OCI-M2 (cell line): Measurements from ENCODE around the gene LOXL3.

Experiments used
- DNase-seq: peaks from one replicate; lab custom pipeline; 2025; ENCODE audit not compliant: unreplicated experiment; lab: John Stamatoyannopoulos, UW

LOXL3 gene

DNA sequence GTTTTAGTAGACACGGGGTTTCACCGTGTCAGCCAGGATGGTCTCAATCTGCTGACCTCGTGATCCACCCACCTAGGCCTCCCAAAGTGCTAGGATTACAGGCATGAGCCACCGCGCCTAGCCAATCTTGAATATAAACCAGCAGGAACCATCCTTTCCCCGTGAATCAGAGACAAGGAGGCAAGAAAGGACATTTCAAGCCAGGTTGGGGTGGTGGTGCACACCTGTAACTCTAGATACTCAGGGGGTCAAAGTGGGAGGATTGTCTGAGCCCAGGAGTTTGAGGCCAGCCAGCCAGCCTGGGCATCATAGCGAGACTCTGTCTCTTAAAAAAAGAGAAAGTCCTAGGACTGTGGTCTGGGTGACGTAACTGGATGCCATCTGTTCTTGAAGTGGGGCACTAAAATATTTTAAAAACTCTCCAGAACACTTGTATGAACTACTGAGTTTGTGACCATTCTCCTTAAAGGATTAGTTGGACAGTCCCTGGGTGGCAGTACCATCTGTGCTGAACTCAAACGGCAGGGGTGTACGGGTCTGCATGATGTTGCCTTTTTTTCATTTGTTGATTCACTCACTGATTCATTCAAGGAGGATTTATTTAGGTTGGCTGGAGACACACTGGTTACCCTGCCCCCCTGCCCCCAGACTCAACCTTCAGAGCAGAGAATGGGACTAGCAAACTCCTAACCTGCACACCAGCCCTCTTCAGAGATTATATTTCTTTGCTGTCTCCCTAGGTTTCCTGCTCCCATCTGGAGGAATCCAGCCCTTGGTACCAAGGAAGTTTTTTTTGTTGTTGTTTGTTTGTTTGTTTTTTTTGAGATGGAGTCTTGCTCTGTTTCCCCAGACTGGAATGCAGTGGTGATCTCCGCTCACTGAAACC, 42.4 kb downstream of the LOXL3 start:
- DNase-seq: no peak

DNA sequence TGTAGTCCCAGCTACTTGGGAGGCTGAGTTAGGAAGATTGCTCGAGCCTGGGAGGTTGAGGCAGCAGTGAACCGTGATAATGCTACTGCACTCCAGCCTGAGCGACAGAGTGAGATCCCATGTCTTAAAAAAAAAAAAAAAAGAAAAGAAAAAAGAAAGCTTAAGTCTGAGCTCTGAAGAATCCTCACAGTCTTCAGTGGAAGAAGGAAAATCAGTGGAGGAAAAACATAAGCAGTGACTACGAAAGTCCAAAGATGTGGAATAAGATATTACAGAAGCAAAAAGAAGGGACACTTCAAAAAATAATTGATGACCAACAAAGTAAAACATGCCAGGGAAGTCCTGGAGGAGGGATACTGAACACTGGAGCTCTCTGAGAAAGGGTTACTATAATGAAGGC, 43.5 kb downstream of the LOXL3 start:
- DNase-seq: no peak

DNA sequence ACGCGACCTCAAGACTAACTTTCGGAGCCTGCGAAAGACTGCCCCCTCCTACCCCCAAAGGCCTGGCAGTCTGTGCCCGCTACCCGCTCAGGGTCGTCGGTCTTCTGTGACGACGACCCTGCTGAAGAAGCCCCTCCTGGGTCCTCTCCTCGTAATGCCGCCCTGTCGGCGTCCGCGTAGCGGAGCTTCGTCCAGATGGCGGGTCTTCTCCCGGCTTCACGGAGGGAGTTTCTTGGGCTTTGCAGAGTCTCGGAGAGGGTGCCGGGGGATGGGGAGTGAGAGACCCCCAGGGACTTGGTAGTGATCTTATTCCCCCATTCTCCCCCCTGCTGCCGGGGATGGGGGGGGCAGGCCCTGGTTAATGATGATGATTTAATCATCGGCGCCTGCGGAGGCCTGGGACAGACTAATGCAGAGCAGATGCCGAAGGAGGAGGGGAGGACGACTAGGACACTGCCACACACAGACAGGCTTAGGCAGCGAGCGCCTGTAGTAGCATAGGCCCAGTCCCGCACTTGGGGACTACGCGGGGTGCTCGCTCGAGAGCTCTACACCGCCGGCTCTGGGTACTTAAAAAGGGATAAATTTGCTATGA, 45.7 kb downstream of the LOXL3 start:
- DNase-seq: no peak

DNA sequence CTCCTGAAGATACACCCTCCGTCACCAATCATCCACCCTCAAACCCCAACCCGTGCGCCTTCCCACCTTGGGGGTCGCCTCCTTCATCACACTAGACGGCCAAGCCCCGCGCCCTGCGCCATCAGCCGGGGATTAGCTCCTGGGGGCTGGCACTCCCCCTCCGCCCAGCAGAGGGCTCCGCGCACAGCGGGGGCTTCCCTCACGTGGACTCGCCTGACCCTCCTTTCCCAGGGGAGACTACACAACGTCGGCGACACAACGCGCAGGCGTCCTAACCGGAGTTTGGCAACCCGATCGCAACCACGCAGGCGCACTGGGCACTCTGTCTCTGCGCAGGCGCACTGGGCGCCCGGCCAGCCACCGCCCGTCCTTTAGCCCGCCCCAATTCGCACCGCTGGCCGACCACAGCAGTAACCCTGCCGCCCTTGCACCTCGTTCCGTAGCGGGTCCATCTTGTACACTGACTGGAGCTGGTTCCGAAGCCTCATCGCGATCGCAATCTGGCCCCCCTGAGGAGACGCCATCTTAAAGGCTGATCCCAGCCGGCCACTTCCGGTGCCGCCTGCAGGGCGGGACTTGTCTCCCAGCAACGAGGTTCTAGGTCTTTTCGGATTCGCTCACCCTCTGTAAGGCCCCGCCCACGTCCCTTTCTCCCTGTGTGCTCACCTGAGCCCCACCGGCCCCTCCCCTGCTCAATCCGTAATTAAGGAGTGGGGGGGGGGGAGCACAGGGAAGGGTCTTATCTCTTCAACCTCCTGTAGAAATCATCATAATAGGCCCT, 46.4 kb downstream of the LOXL3 start, which contains the start of gene PCGF1:
Gene PCGF1 (minus strand): TSS at position 551 of the 781 bp plus-strand sequence. CDS start 27 bp downstream, at position 524.
- DNase-seq: peak; percentile 70

DNA sequence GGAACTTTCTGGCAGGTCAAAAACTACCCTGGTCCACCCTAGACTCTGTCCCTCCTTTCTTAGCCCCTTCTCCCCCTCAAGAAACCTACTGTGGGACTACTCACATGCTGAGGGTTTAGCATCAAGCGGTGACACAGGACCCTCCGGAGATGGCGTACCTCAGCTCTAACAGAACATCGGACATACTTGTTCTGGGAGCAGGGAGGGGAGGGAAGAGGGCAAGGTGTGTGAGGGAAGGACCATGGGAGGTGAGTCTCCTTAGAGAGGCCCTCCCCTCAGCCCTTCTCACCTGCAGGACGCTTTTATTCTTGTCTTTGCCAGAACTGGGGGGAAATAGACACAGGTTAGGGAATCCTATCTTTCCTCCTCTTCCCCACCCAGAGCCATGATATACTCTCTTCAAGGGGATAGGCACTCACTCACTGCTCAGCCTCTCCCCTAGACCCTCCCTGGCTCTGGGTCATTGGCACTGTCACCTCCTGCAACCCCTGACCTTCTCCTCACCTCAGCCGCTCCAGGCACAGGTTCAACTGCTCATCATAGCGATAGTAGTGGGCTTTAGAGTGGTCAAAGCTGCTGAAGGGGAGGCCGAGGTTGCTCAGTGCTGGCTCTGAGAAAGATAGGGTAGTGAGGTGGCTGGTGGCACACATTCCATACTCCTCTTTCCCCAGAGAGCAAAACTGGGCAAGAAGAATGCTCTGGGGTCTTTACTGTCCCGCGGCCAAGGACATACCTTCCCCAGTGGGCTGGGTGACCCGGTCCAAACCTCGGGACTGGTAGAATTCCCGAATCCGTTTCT, 48.1 kb downstream of the LOXL3 start:
- no peak for DNase-seq

DNA sequence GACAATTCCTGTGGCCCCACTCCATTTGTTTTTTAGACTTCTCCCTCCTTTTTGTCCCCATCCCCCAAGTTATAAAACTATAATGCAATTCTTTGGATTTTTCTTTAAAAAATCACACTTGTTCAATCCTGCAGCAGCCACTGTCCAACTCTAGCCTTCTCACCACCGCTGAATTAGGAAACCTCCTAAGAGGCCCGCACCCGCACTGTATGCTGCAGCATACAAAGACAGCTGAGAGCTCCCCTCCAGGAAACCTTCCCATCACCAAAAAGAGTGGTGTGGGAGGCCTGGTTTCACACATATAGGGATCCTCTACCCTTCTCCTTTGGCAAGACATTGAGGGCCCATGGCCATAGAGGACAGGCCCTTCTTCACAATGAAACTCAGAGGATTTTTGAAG, 49.2 kb downstream of the LOXL3 start:
- DNase-seq: no peak

DNA sequence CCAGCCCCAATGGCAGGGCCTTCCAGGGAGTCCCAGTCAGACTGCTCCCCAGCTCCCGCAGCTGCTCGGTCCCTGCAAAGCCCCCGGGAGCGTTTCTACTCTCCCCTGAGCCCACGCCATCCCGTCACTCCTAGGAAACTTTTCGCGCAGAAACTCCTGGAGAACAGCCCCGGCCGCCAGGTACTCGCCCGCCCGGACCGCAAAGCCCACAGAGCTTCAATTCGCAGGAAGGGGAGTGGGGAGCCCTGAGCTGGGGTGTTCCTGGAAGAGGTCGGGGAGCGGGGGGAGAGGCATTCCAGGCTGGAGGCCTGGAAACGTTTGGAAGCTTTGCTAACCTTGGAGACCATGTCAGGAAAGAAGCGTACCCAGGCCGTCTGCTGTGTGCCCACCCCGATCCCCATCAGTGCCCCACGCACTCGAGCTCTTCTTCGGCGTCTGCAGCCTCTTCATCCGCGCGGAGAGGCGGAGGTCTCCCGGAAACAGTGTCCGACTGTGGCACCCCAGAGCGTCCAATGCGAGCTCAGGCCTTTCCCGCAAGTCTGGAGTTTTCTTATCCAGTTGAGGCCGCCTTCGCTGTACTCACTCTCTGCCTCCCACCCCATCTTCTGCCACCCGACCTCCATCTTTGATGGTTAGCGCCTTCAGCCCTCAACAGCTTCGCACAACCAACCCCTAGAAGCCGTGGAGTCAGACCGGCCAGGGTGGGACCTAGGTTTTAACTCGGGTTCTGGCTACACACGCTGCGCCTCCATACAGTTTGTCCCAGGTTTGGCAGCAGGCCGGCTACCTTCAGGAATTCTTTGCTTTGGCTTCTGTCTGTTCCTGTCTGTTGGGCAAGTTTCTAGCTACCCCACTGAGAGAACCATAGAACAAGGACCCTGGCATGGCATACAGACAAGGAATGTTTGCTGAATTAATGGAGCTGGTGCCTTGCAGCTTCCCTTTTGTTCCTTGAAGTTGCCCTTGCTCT, 50.0 kb downstream of the LOXL3 start:
- DNase-seq: no peak

DNA sequence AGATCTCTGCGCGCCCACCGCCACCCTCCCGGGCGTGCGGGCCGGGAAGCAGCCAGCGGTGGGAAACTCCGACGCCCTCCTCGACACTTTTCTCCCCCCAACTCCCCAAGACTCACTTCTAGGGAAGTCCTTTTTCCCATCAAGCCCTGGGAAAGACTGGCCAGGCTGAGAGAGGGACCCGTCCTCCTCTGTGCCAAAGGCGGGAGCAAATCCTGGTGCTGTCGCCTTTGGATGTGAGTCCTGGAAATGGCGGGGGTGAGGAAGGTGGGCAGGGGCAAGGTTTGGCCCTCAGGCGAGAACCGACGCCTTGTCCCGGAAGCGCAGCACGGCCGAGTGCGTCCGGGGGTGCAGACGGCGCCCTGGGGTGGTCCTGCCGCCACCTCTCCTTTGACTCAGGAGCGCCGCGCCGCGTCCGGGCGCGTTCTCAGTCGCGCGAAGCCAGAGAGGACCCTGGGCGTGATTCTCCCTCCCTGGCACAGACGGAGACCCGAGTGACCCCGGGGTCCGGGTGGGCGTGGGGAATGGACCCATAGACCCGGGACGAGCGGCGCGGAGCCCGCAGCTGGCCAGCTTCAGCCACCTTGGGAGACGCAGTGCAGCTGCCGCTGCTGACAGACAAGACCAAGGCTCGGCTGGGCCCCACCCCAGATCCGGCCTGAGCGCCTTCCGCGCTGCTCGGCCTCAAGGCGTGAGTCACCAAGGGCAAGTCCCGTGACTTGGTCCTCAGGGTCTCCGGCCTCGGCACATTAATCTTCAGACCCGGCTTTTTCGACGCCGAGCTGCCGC, 50.8 kb downstream of the LOXL3 start:
- DNase-seq: no peak

DNA sequence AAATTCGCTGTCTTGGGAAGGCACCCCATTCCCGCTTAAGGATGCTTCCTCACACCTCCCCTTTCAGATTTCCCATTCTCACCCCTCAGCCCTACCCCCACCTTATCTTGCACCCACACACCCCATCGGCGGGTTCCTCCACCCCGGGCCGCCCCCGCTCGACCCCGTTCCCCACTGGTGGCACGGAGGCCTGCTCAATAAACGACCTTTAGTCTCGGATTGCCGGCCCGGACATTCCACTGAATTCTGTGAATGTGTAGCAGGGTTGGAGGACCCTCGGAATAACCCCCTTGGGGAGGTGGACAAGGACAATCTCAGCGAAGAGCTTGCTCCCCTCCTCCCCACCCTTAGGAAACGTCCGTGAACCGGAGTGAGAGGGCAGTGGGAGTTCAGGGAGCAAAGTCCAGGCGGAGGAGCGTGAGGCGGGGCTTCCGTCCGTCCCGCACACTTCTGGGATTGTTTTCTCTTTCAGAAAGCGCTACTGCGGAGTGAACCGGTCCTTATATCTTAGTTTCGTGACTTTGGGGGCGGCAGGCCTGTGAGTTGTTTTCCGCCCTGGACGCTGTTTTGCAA, 51.5 kb downstream of the LOXL3 start:
- no peak for DNase-seq

DNA sequence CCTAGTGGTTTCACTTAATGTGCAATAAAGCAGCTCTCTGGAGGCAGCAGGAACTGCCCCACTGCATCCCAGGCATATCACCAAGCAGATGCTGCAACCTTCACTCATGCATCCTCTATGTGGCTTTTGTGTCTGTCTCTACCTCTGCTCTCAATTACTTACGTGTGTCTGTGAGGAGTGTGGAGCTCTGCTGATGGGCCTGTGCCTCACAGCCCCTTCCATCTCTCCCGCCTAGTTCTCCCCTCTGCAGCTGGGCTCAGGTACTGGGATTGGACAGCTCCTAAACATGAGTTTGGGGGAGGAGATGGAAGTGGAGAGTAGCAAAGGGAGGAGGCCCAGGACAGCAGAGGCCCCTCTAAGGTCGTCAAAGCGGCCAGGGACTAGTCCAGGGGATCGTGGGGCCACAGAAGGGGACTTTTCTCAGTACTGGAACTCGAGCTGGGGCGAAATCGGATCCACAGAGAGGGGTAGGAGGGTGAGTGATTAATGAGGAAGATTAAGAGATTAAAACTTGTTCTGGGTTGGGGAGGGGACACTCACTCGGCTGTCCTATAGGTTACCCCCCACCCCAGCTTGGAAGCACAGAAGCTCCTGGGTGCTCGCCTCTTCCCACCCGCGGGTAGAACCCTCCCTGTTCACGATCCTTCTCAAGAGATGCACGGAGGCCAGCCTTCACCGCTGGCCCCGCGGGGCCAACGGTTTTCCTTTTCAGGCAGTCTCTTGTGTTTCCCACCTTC, 52.2 kb downstream of the LOXL3 start:
- DNase-seq: no peak

DNA sequence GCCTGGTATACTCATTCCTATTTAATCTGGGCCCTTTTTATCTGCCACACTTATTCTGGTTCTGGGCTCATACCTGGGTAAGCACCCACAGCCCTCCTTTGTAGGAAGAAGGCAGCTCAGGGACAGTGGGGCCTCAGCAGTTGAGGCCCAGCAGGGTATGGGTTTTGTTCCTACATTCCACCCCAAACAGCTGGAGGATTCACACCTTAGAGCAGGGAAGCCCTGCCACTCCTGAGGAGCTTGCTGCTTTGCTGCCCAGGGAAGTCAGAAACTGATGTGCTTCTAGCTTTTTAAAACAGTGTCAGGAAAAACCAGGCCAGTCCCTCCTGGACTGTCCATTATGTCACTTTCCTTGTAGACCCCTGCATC, 53.2 kb downstream of the LOXL3 start:
- DNase-seq: no peak

DNA sequence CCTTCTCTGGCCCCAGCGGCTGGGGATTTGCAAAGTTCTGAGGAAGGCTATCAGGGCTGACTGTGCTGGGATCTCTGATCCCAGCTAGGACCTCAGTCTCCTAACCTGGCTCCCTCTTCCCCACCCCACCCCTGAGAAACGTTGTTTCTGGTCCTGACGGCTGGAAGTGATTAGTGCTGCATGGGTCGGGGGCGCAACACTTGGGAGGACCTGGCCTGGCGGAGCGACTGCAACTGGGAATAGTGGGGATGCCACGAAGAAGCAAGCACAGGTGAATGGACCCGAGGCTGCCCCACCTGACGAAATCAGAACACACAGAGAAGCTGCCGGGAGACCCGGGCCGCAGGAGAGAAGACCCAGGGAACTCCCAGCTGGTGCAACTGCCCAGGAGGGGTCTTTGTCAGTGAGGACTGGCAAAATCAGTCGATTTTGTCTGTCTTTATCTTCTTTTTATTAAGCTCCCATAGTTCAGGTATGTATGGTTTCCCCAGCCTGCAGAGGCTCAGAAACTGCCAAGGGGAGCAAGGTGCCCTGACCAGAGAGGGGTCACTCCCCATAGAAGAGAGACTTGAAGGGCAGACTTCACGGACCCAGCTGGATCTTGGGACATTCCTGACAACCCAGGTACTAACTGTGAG, 53.7 kb downstream of the LOXL3 start:
- no peak for DNase-seq

DNA sequence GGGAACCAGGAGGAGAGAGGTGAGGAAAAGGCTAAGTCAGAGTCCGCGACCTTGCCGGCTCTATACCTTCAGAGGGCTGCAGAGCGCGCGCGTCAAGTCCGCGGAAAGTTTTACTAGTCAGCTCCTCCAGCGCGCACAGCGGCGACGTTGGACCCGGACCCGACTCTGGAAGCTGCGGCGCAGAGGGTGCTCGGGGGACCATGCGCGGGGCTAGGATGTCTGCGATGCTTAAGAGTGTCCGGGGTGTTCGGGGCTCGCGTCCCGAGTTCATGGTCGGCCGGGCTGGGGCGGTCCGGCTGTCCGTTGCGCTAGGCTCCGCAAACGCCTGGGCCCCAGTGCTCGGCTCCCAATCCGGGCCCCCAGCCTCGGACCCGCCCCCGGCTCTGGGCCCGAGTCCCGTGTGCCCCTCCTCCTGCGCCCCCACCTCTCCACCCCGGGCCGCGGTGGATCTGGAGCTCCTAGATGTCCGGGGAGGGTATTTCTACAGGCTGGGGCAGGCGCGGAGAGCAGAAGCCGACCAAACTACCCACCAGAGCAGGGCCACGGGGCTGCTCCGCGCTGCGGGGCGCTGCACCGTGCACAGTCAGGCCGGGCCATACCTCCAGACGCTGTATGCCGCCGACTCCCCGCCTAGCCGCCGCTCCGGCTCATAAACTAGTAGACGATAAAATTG, 54.3 kb downstream of the LOXL3 start, which contains the start of gene LBX2:
Gene LBX2 (minus strand): TSS at position 337 of the 673 bp plus-strand sequence. CDS start 66 bp downstream, at position 271.
- no peak for DNase-seq

DNA sequence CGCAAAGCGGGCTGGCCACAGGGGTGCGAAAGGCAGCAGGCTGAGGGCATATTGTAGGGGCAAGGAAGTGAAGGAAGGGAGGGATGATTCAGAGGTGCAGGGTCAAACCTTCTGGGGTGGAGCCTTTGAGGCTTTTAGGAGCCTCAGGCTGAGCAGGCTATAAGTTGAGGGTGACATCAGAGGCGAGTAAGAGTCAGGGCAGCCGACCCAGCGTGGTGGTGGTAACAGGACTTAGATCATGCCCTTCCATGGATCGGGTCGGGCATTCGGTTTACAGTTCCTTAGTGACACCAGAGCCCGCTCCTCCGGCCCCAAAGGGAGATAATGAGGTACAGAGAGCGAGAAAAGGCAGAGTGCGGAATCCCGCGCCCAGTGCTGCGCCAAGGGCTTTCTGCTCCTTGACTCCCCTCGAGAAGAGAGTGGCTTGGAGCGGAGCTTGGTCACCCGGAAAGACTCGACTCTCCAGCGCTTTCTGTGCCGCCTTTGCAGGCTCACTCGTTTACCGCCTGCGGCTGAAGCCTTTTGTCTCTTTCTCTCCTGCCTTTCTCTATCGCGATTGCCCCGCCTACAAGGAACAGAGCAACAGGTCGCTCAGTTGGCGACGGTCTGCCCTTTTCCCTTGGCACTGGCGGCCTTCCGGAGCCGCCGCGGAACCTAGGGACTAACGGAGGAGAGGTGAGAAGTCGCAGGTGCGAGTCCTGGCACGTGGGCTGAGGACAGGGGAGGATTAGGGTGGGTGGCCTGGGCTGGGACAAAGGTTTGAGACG, 55.1 kb downstream of the LOXL3 start:
- no peak for DNase-seq

DNA sequence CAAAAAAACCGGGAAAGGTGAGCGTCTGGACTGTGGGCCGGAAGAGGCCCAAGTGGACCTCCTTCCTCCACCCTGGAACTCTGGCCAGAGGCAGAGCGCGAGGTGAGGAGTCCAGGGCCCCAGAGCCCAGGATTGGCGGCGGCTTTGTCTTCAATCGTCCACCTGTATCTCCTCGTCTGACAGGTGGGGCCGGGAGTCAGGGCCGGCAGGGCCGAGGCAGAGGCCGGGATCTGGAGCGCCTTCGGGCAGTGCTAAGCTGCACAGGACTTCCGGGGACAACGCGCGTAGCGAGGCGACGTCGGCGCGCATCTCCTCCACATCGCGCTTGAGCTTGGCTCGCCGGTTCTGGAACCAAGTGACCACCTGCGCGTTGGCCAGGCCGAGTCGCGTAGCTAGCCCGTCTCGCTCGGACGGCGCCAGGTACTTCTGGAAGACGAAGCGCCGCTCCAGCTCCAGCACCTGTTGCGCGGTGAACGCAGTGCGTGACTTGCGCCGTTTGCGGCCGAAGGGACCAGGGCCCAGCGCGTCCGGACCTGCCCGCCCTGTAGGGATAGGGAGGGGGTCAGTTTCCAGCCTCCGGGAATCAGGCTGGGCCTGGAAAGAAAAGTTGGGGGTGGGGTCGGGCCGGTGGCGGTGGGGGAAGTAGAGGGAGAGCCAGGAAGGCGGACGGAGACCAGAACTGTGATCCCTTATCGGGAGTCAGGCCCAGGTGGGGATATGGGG, 55.8 kb downstream of the LOXL3 start:
- DNase-seq: no peak
